Retinal pigment epithelial cell (primary cell): Measurements from ENCODE around the gene XYLB.

ENCODE experiments used
- DNase-seq: peaks from one replicate; pipeline ENCODE4 v3.0.0-alpha.2; 2010; ENCODE audit warnings: low read depth
- H3K4me3 ChIP-seq: 2 replicates; pipeline ENCODE4 v1.5.1; 2011; ENCODE audit warnings: mild to moderate bottlenecking, low read length, control low read depth, moderate library complexity
- CTCF ChIP-seq: conservative IDR thresholded peaks from 2 replicates; pipeline ENCODE4 v1.5.1; 2011; ENCODE audit warnings: low read depth, low read length, control low read depth, inconsistent platforms

Gene XYLB

GRCh38 chr3:38343797-38344594, 2.6 kb upstream of the XYLB start:
- no peak for DNase-seq
- TF ChIP-seq CTCF: no peak
- no peak overlapping the region for H3K4me3 ChIP-seq

- no peak overlapping the region for H3K4me3 ChIP-seq
- DNase-seq: no peak
- no peak for TF ChIP-seq CTCF
Observed at GRCh38 chr3:38345879-38346586, 552 bp upstream of the XYLB start.

GRCh38 chr3:38347421-38348200, 1.0 kb downstream of the XYLB start:
- TF ChIP-seq CTCF: no peak
- peak overlapping the region; percentile 64 for H3K4me3 ChIP-seq
- DNase-seq: no peak

GRCh38 chr3:38348903-38349302, 2.3 kb downstream of the XYLB start:
- DNase-seq: peak; percentile 47
- TF ChIP-seq CTCF: no peak
- H3K4me3 ChIP-seq: no peak overlapping the region

GRCh38 chr3:38349684-38350359, 3.2 kb downstream of the XYLB start:
- no peak overlapping the region for H3K4me3 ChIP-seq
- peak; percentile 66 for DNase-seq
- no peak for TF ChIP-seq CTCF

GRCh38 chr3:38353151-38353550, 6.6 kb downstream of the XYLB start:
- H3K4me3 ChIP-seq: no peak overlapping the region
- no peak for TF ChIP-seq CTCF
- DNase-seq: no peak
